Measurements from ENCODE around the gene PPP2R2C. TPM values are rescaled to one million over a fixed set of nuclear protein-coding genes. Genes with fewer than 3 reads are reported as not detected.

PPP2R2C gene
- total and polyA plus RNA-seq, 10 of the 15 experiments (the other 5 are each of a cell fraction or from before 2014, with no cell fraction given) = 0.13 to 0.15 TPM; not detected in 8

DNA sequence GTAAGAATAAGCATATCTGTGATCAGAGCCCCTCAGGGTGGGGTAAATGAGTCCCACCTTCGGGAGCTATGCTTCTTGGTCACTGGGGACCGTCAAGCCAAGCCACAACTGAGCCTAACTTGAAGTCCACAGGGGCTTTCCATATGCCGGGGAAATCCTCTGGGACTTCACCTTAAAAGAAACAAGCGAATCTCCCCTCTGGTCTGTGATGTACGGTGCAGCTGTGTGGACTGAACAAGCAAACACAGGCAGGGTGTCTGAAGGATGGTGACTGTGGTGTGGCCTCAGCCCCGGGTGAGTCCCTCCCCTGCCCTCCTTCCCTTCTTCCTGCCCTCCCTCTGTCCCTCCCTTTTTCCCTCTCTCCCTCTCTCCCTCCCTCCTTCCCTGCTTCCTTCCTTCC, 29.7 kb upstream of the PPP2R2C start:
- DNase-seq (ENCODE audit: low read depth, low spot score) = peak; percentile 7
- no TSS peak for BruUV-seq (replicated peaks)
- SMC1A ChIA-PET (ENCODE audit: uncharacterized antibody, unreplicated experiment) = no interaction called here
- POLR2A ChIA-PET = no interaction called here
- H3K79me2 ChIP-seq (ENCODE audit: control insufficient read depth, insufficient read depth, low read length) = no peaks in the 10 kb centered on the region
- WGBS (ENCODE audit: insufficient coverage, insufficient replicate concordance, low lambda C conversion rate, missing lambda C conversion rate) = 1% methylated on average over 5 of the region's 6 CpGs
- CTCF ChIA-PET = no interaction called here
- RAD21 ChIA-PET (ENCODE audit: unreplicated experiment) = no interaction called here
- intact Hi-C loops (cut with micrococcal nuclease; ENCODE audit: unreplicated experiment) (no loop called here), in situ Hi-C loops (cut with MboI) (no loop called here)
- H4K20me1 ChIP-seq (ENCODE audit: control insufficient read depth, insufficient read depth) = no peaks in the 10 kb centered on the region
- H3K9me3 ChIP-seq (replicated peaks; ENCODE audit: control insufficient read depth, insufficient read depth, low read length) = no peaks in the 10 kb centered on the region; the same call in 2 of the 3 replicates
- no peak overlapping the region for H3K27ac ChIP-seq (ENCODE audit: control insufficient read depth, insufficient read depth)
- ATAC-seq = peak; percentile 85
- TF ChIP-seq FOXK2 (IDR thresholded peaks at IDR 0.05) (no peak), MEF2B (IDR thresholded peaks at IDR 0.05; ENCODE audit: partially characterized antibody, poor library complexity, severe bottlenecking) (peak; percentile 22)
- TF ChIP-seq, protein P1, sequence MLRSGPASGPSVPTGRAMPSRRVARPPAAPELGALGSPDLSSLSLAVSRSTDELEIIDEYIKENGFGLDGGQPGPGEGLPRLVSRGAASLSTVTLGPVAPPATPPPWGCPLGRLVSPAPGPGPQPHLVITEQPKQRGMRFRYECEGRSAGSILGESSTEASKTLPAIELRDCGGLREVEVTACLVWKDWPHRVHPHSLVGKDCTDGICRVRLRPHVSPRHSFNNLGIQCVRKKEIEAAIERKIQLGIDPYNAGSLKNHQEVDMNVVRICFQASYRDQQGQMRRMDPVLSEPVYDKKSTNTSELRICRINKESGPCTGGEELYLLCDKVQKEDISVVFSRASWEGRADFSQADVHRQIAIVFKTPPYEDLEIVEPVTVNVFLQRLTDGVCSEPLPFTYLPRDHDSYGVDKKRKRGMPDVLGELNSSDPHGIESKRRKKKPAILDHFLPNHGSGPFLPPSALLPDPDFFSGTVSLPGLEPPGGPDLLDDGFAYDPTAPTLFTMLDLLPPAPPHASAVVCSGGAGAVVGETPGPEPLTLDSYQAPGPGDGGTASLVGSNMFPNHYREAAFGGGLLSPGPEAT (IDR thresholded peaks at IDR 0.05; ENCODE audit: low read depth) = 0 out of 2 replicates have a peak, but pooled peaks have one; percentile 42
- TF ChIP-seq, protein P2, sequence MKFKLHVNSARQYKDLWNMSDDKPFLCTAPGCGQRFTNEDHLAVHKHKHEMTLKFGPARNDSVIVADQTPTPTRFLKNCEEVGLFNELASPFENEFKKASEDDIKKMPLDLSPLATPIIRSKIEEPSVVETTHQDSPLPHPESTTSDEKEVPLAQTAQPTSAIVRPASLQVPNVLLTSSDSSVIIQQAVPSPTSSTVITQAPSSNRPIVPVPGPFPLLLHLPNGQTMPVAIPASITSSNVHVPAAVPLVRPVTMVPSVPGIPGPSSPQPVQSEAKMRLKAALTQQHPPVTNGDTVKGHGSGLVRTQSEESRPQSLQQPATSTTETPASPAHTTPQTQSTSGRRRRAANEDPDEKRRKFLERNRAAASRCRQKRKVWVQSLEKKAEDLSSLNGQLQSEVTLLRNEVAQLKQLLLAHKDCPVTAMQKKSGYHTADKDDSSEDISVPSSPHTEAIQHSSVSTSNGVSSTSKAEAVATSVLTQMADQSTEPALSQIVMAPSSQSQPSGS (IDR thresholded peaks at IDR 0.05; ENCODE audit: low read length) = no peak
- H3K4me1 ChIP-seq (ENCODE audit: control insufficient read depth, insufficient read depth, low read length) = no peaks in the 10 kb centered on the region
- no peaks in the 10 kb centered on the region for H3K27me3 ChIP-seq (replicated peaks in 1 of 2; ENCODE audit: control insufficient read depth in 2 of 2, insufficient read depth in 2 of 2, low read length in 1 of 2)
- H3K36me3 ChIP-seq (ENCODE audit: control insufficient read depth in 2 of 2, insufficient read depth in 2 of 2, low read length in 1 of 2) = no peaks in the 10 kb centered on the region
- H2AFZ ChIP-seq (ENCODE audit: control insufficient read depth, low read depth, low read length) = no peak overlapping the region
- FAIRE-seq = no peak
- H3K4me3 ChIP-seq = no peak overlapping the region
- H3K4me2 ChIP-seq (ENCODE audit: control insufficient read depth, insufficient read depth) = no peak overlapping the region
- H3K9ac ChIP-seq (ENCODE audit: control insufficient read depth, insufficient read depth, low read length) = no peak overlapping the region

DNA sequence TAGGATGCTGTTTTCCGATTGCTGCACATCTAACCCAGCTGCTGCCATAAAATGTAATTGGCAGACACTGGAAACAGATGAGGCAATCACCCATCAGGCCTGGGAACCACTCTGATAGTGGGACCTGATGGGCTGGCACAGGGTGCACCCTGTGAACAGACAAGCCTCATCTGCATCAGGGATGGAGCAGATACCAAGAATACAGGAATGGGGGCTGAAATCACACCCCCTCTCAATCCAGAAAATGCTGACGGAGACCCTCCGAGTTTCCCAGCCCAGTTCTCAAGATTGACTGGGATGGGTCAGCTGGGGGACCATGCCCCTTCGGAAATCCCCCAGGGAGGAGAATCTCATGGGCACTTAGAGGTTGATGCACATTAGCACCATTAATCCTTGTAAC, 28.8 kb upstream of the PPP2R2C start:
- Histone ChIP-seq H3K4me3 (no peak overlapping the region), H3K36me3 (ENCODE audit: control insufficient read depth in 2 of 2, insufficient read depth in 2 of 2, low read length in 1 of 2) (no peaks in the 10 kb centered on the region), H3K27ac (ENCODE audit: control insufficient read depth, insufficient read depth) (no peak overlapping the region), H2AFZ (ENCODE audit: control insufficient read depth, low read depth, low read length) (no peak overlapping the region), H3K4me1 (ENCODE audit: control insufficient read depth, insufficient read depth, low read length) (no peaks in the 10 kb centered on the region), H3K4me2 (ENCODE audit: control insufficient read depth, insufficient read depth) (no peak overlapping the region), H3K9me3 (replicated peaks; ENCODE audit: control insufficient read depth, insufficient read depth, low read length) (no peaks in the 10 kb centered on the region; the same call in 2 of the 3 replicates), H3K9ac (ENCODE audit: control insufficient read depth, insufficient read depth, low read length) (no peak overlapping the region), H3K27me3 (replicated peaks in 1 of 2; ENCODE audit: control insufficient read depth in 2 of 2, insufficient read depth in 2 of 2, low read length in 1 of 2) (no peaks in the 10 kb centered on the region), H3K79me2 (ENCODE audit: control insufficient read depth, insufficient read depth, low read length) (no peaks in the 10 kb centered on the region), H4K20me1 (ENCODE audit: control insufficient read depth, insufficient read depth) (no peaks in the 10 kb centered on the region)
- ChIA-PET SMC1A (ENCODE audit: uncharacterized antibody, unreplicated experiment) (no interaction called here), CTCF (no interaction called here), POLR2A (no interaction called here), RAD21 (ENCODE audit: unreplicated experiment) (no interaction called here)
- no TSS peak for BruUV-seq (replicated peaks)
- ATAC-seq = no peak
- in situ Hi-C loops (cut with MboI) = no loop called here
- 43% methylated on average over 4 of the region's 4 CpGs for WGBS (ENCODE audit: insufficient coverage, insufficient replicate concordance, low lambda C conversion rate, missing lambda C conversion rate)
- no peak for TF ChIP-seq PAX8 (IDR thresholded peaks at IDR 0.05)
- TF ChIP-seq CHD2 (IDR thresholded peaks at IDR 0.05; ENCODE audit: borderline replicate concordance, low read depth, low read length) = no peak
- no peak for TF ChIP-seq EED (IDR thresholded peaks at IDR 0.05; ENCODE audit: low read depth)
- TF ChIP-seq HCFC1 (IDR thresholded peaks at IDR 0.05; ENCODE audit: low read length) = no peak
- TF ChIP-seq HDAC6 (IDR thresholded peaks at IDR 0.05; ENCODE audit: unreplicated experiment) = no peak
- no peak for TF ChIP-seq NR2C2 (IDR thresholded peaks at IDR 0.05; ENCODE audit: borderline replicate concordance, control insufficient read depth, insufficient read length, low read depth)
- TF ChIP-seq, protein P3, sequence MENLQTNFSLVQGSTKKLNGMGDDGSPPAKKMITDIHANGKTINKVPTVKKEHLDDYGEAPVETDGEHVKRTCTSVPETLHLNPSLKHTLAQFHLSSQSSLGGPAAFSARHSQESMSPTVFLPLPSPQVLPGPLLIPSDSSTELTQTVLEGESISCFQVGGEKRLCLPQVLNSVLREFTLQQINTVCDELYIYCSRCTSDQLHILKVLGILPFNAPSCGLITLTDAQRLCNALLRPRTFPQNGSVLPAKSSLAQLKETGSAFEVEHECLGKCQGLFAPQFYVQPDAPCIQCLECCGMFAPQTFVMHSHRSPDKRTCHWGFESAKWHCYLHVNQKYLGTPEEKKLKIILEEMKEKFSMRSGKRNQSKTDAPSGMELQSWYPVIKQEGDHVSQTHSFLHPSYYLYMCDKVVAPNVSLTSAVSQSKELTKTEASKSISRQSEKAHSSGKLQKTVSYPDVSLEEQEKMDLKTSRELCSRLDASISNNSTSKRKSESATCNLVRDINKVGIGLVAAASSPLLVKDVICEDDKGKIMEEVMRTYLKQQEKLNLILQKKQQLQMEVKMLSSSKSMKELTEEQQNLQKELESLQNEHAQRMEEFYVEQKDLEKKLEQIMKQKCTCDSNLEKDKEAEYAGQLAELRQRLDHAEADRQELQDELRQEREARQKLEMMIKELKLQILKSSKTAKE (IDR thresholded peaks at IDR 0.05; ENCODE audit: low read depth, poor library complexity, severe bottlenecking) = no peak
- TF ChIP-seq CEBPB (IDR thresholded peaks at IDR 0.05; ENCODE audit: borderline replicate concordance in 1 of 2, low read depth in 2 of 2, low read length in 2 of 2) = no peak
- TF ChIP-seq CHD4 (IDR thresholded peaks at IDR 0.05) = no peak
- TF ChIP-seq PAX5 (IDR thresholded peaks at IDR 0.05; ENCODE audit: borderline replicate concordance, low read depth, low read length) = no peak
- no peak for TF ChIP-seq SP1 (IDR thresholded peaks at IDR 0.05; ENCODE audit: low read depth, low read length)
- no peak for DNase-seq (ENCODE audit: low read depth, low spot score)
- intact Hi-C loops (cut with micrococcal nuclease; ENCODE audit: unreplicated experiment) = no loop called here
- no peak for FAIRE-seq

Data from GM12878 (cell line).